ENCODE measurements around the gene PFDN6. TPM values are rescaled to one million over a fixed set of nuclear protein-coding genes. Genes with fewer than 3 reads are reported as not detected.
A peak's percentile ranks its signal among the peaks of the same experiment; 100 is the strongest.

The PFDN6 gene
- total and polyA plus RNA-seq, 2 of the 13 experiments (the other 11 are each of a cell fraction or from before 2014, with no cell fraction given), result 75.5 to 87.0 TPM

DNA sequence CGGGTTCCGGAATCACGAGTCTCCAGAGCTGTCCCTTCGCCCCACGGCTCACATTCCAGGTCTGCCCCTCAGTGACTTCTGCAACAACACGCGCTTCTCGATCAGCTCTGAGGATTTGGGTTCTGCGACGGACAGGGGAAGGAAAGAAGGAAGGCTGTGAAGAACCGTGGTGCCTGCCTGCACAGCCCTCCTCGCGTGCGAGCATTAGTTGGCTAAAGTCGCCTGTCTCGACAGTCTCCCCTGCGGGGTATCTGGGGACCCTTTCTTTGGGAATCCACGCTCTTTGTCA lies 40.8 kb upstream of the PFDN6 start (continued):
- 0 out of 2 replicates have a peak, but pooled peaks have one; percentile 16 for TF ChIP-seq HOXA5 (CRISPR knock-in tag; IDR thresholded peaks at IDR 0.05)
- TF ChIP-seq, protein P1, sequence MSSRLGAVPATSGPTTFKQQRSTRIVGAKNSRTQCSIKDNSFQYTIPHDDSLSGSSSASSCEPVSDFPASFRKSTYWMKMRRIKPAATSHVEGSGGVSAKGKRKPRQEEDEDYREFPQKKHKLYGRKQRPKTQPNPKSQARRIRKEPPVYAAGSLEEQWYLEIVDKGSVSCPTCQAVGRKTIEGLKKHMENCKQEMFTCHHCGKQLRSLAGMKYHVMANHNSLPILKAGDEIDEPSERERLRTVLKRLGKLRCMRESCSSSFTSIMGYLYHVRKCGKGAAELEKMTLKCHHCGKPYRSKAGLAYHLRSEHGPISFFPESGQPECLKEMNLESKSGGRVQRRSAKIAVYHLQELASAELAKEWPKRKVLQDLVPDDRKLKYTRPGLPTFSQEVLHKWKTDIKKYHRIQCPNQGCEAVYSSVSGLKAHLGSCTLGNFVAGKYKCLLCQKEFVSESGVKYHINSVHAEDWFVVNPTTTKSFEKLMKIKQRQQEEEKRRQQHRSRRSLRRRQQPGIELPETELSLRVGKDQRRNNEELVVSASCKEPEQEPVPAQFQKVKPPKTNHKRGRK (CRISPR knock-in tag; IDR thresholded peaks at IDR 0.05), result 0 out of 2 replicates have a peak, but pooled peaks have one; percentile 35
- no peak for TF ChIP-seq NCOA5 (CRISPR knock-in tag; IDR thresholded peaks at IDR 0.05)
- TF ChIP-seq SIX1 (CRISPR knock-in tag; IDR thresholded peaks at IDR 0.05; ENCODE audit: borderline replicate concordance), result no peak
- 0 out of 2 replicates have a peak, but pooled peaks have one; percentile 85 for TF ChIP-seq ZNF782 (CRISPR knock-in tag; IDR thresholded peaks at IDR 0.05; ENCODE audit: borderline replicate concordance)
- TF ChIP-seq KLF11 (CRISPR knock-in tag; IDR thresholded peaks at IDR 0.05), result peak; percentile 6; the same call in 1 of the 2 replicates
- no peak for TF ChIP-seq MBD4 (IDR thresholded peaks at IDR 0.05; ENCODE audit: borderline replicate concordance, low read length)
- no peak for TF ChIP-seq MZF1 (CRISPR knock-in tag; IDR thresholded peaks at IDR 0.05; ENCODE audit: borderline replicate concordance)
- TF ChIP-seq NFATC3 (CRISPR knock-in tag; IDR thresholded peaks at IDR 0.05), result 0 out of 2 replicates have a peak, but pooled peaks have one; percentile 31
- 0 out of 2 replicates have a peak, but pooled peaks have one; percentile 3 for TF ChIP-seq PPARG (CRISPR knock-in tag; conservative IDR thresholded peaks at IDR 0.05)
- peak; percentile 1; the same call in 1 of the 2 replicates for TF ChIP-seq RAD21 (CRISPR knock-in tag; IDR thresholded peaks at IDR 0.05)
- TF ChIP-seq ZBTB7A (CRISPR knock-in tag; IDR thresholded peaks at IDR 0.05), result 0 out of 2 replicates have a peak, but pooled peaks have one; percentile 2
- no peak for TF ChIP-seq ZNF17 (CRISPR knock-in tag; IDR thresholded peaks at IDR 0.05)
- TF ChIP-seq, protein P2, sequence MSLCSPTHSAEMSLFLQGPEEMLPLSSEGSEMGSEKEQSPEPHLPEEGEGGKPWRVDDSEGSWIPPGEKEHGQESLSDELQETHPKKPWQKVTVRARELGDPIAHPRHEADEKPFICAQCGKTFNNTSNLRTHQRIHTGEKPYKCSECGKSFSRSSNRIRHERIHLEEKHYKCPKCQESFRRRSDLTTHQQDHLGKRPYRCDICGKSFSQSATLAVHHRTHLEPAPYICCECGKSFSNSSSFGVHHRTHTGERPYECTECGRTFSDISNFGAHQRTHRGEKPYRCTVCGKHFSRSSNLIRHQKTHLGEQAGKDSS (CRISPR knock-in tag; IDR thresholded peaks at IDR 0.05; ENCODE audit: borderline replicate concordance, low read depth), result 0 out of 2 replicates have a peak, but pooled peaks have one; percentile 67
- TF ChIP-seq, protein P3, sequence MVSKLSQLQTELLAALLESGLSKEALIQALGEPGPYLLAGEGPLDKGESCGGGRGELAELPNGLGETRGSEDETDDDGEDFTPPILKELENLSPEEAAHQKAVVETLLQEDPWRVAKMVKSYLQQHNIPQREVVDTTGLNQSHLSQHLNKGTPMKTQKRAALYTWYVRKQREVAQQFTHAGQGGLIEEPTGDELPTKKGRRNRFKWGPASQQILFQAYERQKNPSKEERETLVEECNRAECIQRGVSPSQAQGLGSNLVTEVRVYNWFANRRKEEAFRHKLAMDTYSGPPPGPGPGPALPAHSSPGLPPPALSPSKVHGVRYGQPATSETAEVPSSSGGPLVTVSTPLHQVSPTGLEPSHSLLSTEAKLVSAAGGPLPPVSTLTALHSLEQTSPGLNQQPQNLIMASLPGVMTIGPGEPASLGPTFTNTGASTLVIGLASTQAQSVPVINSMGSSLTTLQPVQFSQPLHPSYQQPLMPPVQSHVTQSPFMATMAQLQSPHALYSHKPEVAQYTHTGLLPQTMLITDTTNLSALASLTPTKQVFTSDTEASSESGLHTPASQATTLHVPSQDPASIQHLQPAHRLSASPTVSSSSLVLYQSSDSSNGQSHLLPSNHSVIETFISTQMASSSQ (IDR thresholded peaks at IDR 0.05; ENCODE audit: low read depth), result no peak
- TF ChIP-seq, protein P3 (CRISPR knock-in tag; IDR thresholded peaks at IDR 0.05; ENCODE audit: borderline replicate concordance), result 0 out of 2 replicates have a peak, but pooled peaks have one; percentile 60
- TF ChIP-seq SAFB2 (CRISPR knock-in tag; IDR thresholded peaks at IDR 0.05; ENCODE audit: borderline replicate concordance, low read depth), result no peak; the same call in 1 of the 2 replicates
- TF ChIP-seq ZNF30 (CRISPR knock-in tag; IDR thresholded peaks at IDR 0.05), result no peak
- TF ChIP-seq, protein P4, sequence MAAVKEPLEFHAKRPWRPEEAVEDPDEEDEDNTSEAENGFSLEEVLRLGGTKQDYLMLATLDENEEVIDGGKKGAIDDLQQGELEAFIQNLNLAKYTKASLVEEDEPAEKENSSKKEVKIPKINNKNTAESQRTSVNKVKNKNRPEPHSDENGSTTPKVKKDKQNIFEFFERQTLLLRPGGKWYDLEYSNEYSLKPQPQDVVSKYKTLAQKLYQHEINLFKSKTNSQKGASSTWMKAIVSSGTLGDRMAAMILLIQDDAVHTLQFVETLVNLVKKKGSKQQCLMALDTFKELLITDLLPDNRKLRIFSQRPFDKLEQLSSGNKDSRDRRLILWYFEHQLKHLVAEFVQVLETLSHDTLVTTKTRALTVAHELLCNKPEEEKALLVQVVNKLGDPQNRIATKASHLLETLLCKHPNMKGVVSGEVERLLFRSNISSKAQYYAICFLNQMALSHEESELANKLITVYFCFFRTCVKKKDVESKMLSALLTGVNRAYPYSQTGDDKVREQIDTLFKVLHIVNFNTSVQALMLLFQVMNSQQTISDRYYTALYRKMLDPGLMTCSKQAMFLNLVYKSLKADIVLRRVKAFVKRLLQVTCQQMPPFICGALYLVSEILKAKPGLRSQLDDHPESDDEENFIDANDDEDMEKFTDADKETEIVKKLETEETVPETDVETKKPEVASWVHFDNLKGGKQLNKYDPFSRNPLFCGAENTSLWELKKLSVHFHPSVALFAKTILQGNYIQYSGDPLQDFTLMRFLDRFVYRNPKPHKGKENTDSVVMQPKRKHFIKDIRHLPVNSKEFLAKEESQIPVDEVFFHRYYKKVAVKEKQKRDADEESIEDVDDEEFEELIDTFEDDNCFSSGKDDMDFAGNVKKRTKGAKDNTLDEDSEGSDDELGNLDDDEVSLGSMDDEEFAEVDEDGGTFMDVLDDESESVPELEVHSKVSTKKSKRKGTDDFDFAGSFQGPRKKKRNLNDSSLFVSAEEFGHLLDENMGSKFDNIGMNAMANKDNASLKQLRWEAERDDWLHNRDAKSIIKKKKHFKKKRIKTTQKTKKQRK (IDR thresholded peaks at IDR 0.05; ENCODE audit: low read length), result no peak
- no peak for TF ChIP-seq NCOA2 (CRISPR knock-in tag; IDR thresholded peaks at IDR 0.05)
- TF ChIP-seq ZSCAN30 (CRISPR knock-in tag; IDR thresholded peaks at IDR 0.05), result no peak
- 0 out of 2 replicates have a peak, but pooled peaks have one; percentile 28 for TF ChIP-seq ZNF225 (CRISPR knock-in tag; IDR thresholded peaks at IDR 0.05)
